NCI-H460 (cell line): ENCODE measurements around the gene SOX3. TPM values are rescaled to one million over a fixed set of nuclear protein-coding genes. Genes with fewer than 3 reads are reported as not detected.

ENCODE experiments used
- DNase-seq: peaks from one replicate; pipeline ENCODE4 v3.0.0-alpha.2; 2016; ENCODE audit warnings: low read depth; ENCODE audit errors: extremely low read depth
- total RNA-seq: library from RNA; depleted of rRNA; stranded (reverse); fragments of >200 nt; shearing (Covaris generic); gene quantifications from 2 replicates; pipeline ENCODE4 v1.2.3, GENCODE V29; 2014; rRNA removed

Gene SOX3
- total RNA-seq, 1 experiment from 2014 or later, result not detected

GRCh38 chrX:140500441-140500840 is 4.4 kb downstream of the SOX3 start:
- DNase-seq, result no peak

- DNase-seq, result no peak
Observed at GRCh38 chrX:140495739-140496138, 9.1 kb downstream of the SOX3 start.

GRCh38 chrX:140492066-140492994 is 12.5 kb downstream of the SOX3 start:
- DNase-seq, result no peak

- DNase-seq, result no peak
Observed at GRCh38 chrX:140480765-140481164, 24.1 kb downstream of the SOX3 start.

- DNase-seq, result no peak
Observed at GRCh38 chrX:140477987-140478386, 26.9 kb downstream of the SOX3 start.

GRCh38 chrX:140475025-140475424 is 29.8 kb downstream of the SOX3 start:
- no peak for DNase-seq

- no peak for DNase-seq
Observed at GRCh38 chrX:140467211-140467610, 37.7 kb downstream of the SOX3 start.

Other genes with a start within 250 kb of the SOX3 start
- gene LINC00632, start 204.7 kb upstream of the SOX3 start, total RNA-seq, result 45.1 and 48.4 TPM in 2 replicates